HUES64 (cell line): ENCODE data around the gene THPO.
A peak's percentile ranks its signal among the peaks of the same experiment; 100 is the strongest.

ENCODE experiments used
- H3K27ac ChIP-seq: 2 replicates; pipeline ENCODE4 v1.7.0; 2013; ENCODE audit warnings: low read depth, low read length, inconsistent platforms
- H3K27me3 ChIP-seq: 2 replicates; pipeline ENCODE4 v1.6.1; 2013; ENCODE audit warnings: mild to moderate bottlenecking, low read length; ENCODE audit not compliant: insufficient read depth
- H3K36me3 ChIP-seq: 2 replicates; pipeline ENCODE4 v1.6.1; 2013; ENCODE audit warnings: mild to moderate bottlenecking, low read length; ENCODE audit not compliant: insufficient read depth
- H3K4me1 ChIP-seq: 2 replicates; pipeline ENCODE4 v1.6.1; 2013; ENCODE audit warnings: mild to moderate bottlenecking, low read length, moderate library complexity; ENCODE audit not compliant: insufficient read depth
- H3K4me3 ChIP-seq: 2 replicates; pipeline ENCODE4 v1.5.1; 2013; ENCODE audit warnings: mild to moderate bottlenecking, low read length, moderate library complexity
- H3K9ac ChIP-seq: 2 replicates; pipeline ENCODE4 v1.6.1; 2013; ENCODE audit warnings: mild to moderate bottlenecking, low read depth, low read length
- H3K9me3 ChIP-seq: 2 replicates; pipeline ENCODE4 v1.6.1; 2013; ENCODE audit warnings: low read depth, low read length; ENCODE audit not compliant: insufficient read depth
- WGBS: fragments of 150-250, 120-280 bp; methylation state at CpG from one replicate; pipeline ENCODE4 v1.1.7; 2013; ENCODE audit warnings: missing lambda C conversion rate; 5-methylcytosine and 5-hydroxymethylcytosine counted together

The THPO gene

DNA sequence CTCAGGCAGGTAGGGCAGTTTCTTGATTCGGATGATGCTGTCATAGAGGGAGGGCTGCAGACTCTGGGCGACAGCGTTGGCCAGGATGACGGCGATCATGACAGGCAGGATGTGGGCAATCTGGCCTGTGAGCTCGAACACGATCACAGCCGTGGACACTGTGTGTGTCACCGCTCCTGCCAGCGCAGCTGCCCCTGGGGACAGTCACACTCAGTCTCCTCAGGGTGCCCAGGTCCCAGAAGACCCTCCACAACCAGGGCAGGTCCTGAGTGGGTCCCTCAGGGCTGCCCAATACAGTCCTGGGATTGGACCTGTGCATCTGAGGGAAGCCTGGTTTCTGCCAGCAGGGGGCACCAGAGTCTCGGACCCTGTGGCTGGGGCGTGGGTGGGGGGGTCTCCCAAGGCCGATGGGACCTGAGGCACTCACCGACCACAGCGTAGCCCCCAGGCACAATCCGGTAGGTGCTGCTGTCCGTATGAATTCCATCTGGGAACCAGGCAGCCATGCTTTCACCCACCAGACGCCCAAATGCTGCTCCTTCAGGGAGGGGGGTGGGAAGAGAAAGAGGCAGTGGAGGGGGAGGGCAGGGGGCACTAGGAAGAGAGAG, 23.8 kb downstream of the THPO start:
- peaks cover 62% of the 10 kb centered on the region for H3K36me3 ChIP-seq
- WGBS = 76% methylated on average over 18 of the region's 18 CpGs

DNA sequence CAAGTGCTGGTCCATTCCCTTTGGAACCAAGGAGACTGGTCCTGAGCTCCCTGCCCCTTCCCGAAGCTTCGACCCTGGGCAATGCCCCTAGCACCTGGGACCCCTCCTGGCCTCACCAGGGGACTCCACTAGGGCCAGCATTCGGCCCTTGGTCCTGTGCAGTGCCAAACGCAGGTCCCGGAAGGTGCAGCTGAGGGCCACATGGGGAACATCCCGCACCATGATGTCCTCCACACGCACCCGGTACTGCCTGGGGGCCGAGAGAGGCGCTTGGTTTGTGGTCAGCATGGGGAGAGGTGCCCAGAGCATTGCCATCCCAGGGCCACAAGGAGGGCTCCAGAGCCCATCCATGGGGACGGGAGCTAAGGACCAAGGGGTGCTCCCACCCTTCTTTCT, 24.5 kb downstream of the THPO start:
- Histone ChIP-seq H3K9me3 (no peaks in the 10 kb centered on the region), H3K27me3 (no peaks in the 10 kb centered on the region), H3K27ac (no peak overlapping the region), H3K4me1 (no peaks in the 10 kb centered on the region; the same call in 1 of the 2 replicates), H3K9ac (no peak overlapping the region), H3K4me3 (no peak overlapping the region), H3K36me3 (peaks cover 60% of the 10 kb centered on the region)
- 95% methylated on average over 11 of the region's 11 CpGs for whole genome bisulfite sequencing

More for the DNA sequence above, 23.8 kb downstream of the THPO start:
- Histone ChIP-seq H3K27ac (no peak overlapping the region), H3K27me3 (no peaks in the 10 kb centered on the region), H3K9me3 (no peaks in the 10 kb centered on the region), H3K4me1 (no peaks in the 10 kb centered on the region; the same call in 1 of the 2 replicates), H3K9ac (no peak overlapping the region), H3K4me3 (no peak overlapping the region)

DNA sequence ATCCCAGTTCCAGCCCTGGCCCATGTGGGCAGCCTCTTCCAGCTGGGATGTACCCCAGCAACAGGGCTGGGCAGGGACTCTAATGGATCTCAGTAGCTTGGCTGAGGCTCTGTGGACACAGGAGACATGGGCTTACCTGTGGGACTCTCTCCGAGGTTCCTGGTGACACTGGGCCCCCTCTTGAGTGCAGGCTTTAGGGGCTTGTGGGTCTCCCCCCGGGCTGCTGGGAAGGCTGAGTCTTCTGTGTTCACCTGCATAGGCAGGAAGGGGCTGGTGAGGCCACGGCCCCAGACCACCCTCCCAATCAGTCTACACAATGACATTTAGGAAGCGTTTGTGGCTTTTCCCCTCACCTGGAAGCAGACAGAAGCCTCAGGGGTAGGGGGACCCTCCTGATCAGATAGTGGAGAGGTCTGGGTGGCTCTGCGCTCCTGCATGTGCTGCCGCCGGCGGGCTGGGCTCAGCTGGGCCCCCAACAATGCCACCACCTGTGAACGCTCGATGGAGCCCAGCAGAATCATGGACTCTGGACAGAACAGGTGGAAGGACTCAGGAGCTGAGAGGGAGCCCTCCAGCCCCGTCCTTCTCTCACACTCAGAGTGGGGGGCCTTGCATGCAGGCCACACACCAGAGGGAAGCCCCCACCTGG, 25.0 kb downstream of the THPO start:
- H3K36me3 ChIP-seq = peaks cover 55% of the 10 kb centered on the region
- H3K27me3 ChIP-seq = no peaks in the 10 kb centered on the region
- H3K27ac ChIP-seq = no peak overlapping the region
- no peak overlapping the region for H3K9ac ChIP-seq
- H3K4me1 ChIP-seq = no peaks in the 10 kb centered on the region; the same call in 1 of the 2 replicates
- H3K9me3 ChIP-seq = no peaks in the 10 kb centered on the region
- WGBS = 94% methylated on average over 11 of the region's 11 CpGs
- H3K4me3 ChIP-seq = no peak overlapping the region

DNA sequence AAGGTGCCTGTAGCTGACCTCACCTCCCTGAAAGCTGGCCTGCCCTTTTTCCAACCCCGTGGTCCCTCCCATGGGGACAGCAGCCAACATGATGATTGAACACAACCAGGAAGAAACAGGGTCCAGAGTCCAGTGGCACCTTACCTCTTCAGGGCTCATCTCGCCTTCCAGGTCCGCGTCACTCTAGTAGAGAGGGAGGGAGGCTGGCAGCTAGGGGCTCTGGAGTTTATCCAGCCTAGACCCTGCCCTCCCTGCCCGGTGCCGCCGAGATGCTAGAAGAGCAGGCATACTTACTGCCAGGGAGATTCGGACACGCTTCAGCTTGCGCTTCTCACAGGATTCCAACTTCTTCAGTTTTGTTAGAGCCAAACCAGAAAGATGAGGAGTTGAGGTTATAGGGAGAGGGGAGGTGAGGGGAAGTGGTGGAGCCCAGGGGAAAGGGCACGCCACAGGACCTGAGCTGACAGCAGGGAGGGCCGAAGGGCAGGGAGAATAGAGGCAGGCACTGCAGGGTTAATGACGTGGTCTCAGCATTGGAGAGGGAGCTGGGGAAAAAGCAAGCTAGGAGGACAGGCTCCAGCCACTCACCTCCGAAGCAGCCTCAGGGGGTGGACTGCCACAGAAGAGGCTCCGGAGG, 25.7 kb downstream of the THPO start:
- Histone ChIP-seq H3K27ac (no peak overlapping the region), H3K4me1 (peaks cover 3% of the 10 kb centered on the region; the same call in 1 of the 2 replicates), H3K9me3 (no peaks in the 10 kb centered on the region), H3K9ac (no peak overlapping the region), H3K27me3 (no peaks in the 10 kb centered on the region), H3K36me3 (peaks cover 47% of the 10 kb centered on the region), H3K4me3 (no peak overlapping the region)
- WGBS = 93% methylated on average over 15 of the region's 15 CpGs

DNA sequence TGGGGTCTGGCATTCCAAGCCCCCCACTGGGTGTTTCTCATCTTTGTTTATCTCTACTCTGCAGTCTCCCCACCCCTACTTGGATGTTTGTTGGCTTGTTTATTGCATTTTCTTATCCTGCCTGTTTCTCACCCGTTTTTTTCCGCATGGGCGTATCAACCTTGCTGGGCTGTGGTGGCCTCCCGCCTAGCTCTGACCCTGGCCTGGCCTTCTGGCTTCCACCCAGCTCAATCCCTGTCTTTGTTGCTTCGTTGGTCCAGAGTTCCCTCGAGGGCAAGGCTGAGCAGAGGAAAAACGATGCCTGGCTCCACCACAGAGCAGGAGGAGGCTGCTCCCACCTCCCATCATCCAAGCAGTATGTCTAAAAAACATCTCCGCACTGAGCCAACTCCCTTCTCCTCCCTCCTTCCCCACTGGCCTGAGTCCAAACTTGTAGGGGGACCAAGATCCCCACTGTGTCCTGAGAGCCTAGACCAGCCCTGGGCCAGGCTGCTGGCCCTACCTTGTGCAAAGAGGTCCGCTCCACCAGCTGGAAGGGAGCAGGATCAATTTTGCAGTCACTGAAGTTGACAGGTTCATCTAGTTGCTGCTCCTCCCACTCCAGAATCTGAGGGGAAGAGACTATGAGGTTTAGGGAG, 26.4 kb downstream of the THPO start:
- Histone ChIP-seq H3K9me3 (no peaks in the 10 kb centered on the region), H3K4me1 (peaks cover 3% of the 10 kb centered on the region; the same call in 1 of the 2 replicates), H3K9ac (no peak overlapping the region), H3K27ac (no peak overlapping the region), H3K27me3 (no peaks in the 10 kb centered on the region), H3K4me3 (no peak overlapping the region), H3K36me3 (peaks cover 46% of the 10 kb centered on the region)
- WGBS = 65% methylated on average over 9 of the region's 9 CpGs

DNA sequence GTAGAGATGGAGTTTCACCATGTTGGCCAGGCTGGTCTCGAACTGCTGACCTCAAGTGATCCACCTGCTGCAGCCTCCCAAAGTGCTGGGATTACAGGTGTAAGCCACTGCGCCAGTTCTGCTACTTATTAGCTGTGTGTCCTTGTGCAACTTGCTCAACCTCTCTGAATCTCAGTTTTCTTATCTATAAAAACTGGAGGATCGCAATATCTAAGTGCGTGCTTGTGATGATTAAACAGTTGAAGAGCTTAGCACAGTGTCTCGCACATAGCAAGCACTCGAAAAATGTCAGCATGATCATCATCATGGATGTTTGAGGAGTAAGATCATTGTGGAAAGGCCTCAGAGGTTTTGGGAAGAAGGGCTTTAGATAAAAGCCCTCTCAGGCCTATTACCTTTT, 27.4 kb downstream of the THPO start:
- Histone ChIP-seq H3K9ac (no peak overlapping the region), H3K27me3 (no peaks in the 10 kb centered on the region), H3K27ac (no peak overlapping the region), H3K4me3 (no peak overlapping the region), H3K36me3 (peaks cover 42% of the 10 kb centered on the region), H3K9me3 (no peaks in the 10 kb centered on the region), H3K4me1 (peaks cover 5% of the 10 kb centered on the region; the same call in 1 of the 2 replicates)
- WGBS = 96% methylated on average over 6 of the region's 6 CpGs

DNA sequence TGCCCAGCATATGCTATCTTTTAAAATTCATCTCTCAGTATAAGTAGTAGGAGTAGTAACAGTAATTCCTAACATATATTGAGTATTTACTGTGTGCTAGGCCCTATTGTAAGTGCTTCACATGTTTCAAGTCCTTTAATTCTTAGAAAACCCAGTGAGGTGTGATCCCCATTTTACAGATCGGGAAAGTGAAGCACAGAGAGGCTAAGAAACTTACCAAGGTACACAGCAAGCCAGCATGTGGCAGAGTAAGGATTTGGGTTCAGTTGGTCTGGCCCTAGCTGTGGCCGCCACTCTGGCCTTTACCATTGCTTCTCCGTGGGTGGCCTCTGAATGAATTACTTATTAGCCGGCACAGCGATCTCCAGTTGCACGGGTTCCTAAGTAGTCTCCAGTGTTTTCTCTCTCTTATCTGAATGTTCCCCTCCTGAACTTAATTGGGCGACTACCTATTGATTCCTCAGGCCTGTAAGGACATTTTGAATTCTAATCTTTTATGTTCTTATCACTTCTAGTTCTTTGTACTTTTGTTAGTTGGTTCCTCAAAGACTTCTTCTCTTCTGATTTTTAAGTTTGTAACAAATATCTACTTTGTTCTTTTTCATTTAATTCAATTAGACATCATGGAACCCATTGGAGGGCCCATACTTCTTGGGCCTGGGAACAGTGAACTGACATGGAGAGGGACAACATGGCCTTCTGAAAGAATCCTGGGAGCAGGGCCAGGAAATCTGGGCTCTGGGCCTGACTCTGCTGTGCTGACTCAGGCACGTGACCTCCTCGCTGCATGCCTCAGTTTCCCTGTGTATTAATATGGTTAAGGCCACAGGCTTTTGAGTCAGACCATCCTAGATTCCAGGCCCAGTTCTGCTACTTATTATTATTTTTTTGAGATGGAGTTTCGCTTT, 28.2 kb downstream of the THPO start:
- Histone ChIP-seq H3K36me3 (peaks cover 36% of the 10 kb centered on the region), H3K27ac (no peak overlapping the region), H3K4me3 (no peak overlapping the region), H3K27me3 (no peaks in the 10 kb centered on the region), H3K9me3 (no peaks in the 10 kb centered on the region), H3K4me1 (peaks cover 9% of the 10 kb centered on the region; the same call in 1 of the 2 replicates), H3K9ac (no peak overlapping the region)
- 88% methylated on average over 10 of the region's 10 CpGs for WGBS

DNA sequence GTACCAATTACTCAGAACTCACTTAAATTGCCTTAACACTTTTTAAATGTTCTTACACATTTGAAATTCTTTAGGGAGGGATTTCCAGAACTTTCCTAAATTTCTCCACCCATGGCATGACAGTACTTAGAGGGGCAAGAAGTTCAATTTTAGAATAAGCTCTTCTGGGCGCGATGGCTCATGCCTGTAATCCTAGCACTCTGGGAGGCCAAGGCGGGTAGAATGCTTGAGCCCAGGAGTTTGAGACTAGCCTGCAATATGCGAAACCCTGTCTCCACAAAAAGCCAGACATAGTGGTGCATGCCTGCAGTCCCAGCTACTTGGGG, 30.0 kb downstream of the THPO start:
- Histone ChIP-seq H3K9me3 (no peaks in the 10 kb centered on the region), H3K36me3 (peaks cover 35% of the 10 kb centered on the region), H3K9ac (no peak overlapping the region), H3K27me3 (no peaks in the 10 kb centered on the region), H3K27ac (no peak overlapping the region), H3K4me1 (peaks cover 9% of the 10 kb centered on the region; the same call in 1 of the 2 replicates), H3K4me3 (no peak overlapping the region)
- 89% methylated on average over 4 of the region's 4 CpGs for WGBS

DNA sequence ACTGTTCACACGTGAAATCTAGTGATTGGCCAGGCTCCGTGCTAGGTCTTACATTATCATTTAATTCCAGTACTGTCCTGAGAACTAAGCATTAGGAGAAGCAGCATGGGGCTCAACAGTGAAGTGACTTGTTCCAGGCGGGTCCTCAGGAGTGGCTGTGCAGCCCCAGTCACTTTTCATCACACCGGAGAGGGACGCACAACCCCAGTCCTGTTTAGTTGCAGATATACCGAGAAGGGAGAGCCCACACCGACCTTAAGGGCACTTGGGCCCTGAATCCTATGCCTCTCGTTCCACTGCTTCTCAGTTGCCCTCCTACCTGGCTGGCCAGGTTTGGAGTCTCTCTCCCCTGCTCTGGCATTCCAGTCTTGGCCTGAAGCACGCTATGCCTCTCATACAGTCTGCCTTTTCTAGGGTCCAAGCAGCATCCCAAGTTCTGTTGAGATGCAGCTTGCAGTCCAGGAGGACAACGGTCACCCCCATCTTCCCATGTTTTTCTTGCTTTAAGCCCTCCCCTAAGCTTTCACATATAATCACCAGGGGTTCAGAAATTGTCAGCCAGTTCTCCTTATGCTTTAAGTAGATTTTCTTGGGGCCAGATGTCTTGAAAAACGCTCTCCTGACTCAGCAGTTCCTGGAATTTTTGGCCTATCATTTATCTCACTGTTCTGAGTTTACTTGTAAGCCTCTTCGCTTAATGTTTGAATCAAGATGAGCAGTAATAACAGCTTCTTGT, 30.5 kb downstream of the THPO start:
- no peaks in the 10 kb centered on the region for H3K27me3 ChIP-seq
- peaks cover 33% of the 10 kb centered on the region for H3K36me3 ChIP-seq
- H3K9me3 ChIP-seq = no peaks in the 10 kb centered on the region
- H3K9ac ChIP-seq = 0 out of 2 replicates have a peak overlapping the region, but pooled peaks have one; percentile 2
- H3K4me3 ChIP-seq = no peak overlapping the region
- WGBS = 91% methylated on average over 12 of the region's 12 CpGs
- no peak overlapping the region for H3K27ac ChIP-seq
- H3K4me1 ChIP-seq = peaks cover 9% of the 10 kb centered on the region; the same call in 1 of the 2 replicates
